IMR-90 (cell line): ENCODE measurements around the gene NAA11. TPM values are rescaled to one million over a fixed set of nuclear protein-coding genes. Genes with fewer than 3 reads are reported as not detected.

Experiments used
- ATAC-seq: fragments of 200-7000 bp; cut with Tn5 transposase; 2 replicates; pipeline ENCODE4 v1.9.1; 2020; ENCODE audit warnings: low read depth, mild to moderate bottlenecking, moderate library complexity
- BruUV-seq: library from RNA; stranded (reverse); fragments of 400-500 nt; replicated peaks from 2 replicates; lab custom pipeline; 2021; lab: Mats Ljungman, UMichigan
- CTCF ChIA-PET: fragments of 300-600 bp; formaldehyde crosslinking; extraction: SDS; loops from one replicate; lab custom pipeline; 2021; ENCODE audit warnings: antibody characterized with exemption; lab: Yijun Ruan, JAX
- POLR2A ChIA-PET: fragments of 300-600 bp; sonication (Branson Sonifier 250); formaldehyde crosslinking; loops from one replicate; lab custom pipeline; 2022; ENCODE audit warnings: antibody characterized with exemption; ENCODE audit not compliant: unreplicated experiment; lab: Charles Lee
- DNase-seq: peaks from one replicate; pipeline ENCODE4 v3.0.0; 2013
- H2AFZ ChIP-seq: replicated peaks from 2 replicates; pipeline ENCODE3; 2013; ENCODE audit warnings: low read length, mild to moderate bottlenecking; ENCODE audit not compliant: poor library complexity
- H2AK5ac ChIP-seq: 2 replicates; pipeline ENCODE4 v1.6.1; 2013; ENCODE audit warnings: low read depth, low read length, inconsistent platforms
- H2AK9ac ChIP-seq: replicated peaks from 2 replicates; pipeline ENCODE3; 2013; ENCODE audit warnings: mild to moderate bottlenecking, low read depth, low read length, moderate library complexity; ENCODE audit not compliant: poor library complexity
- H2BK120ac ChIP-seq: 2 replicates; pipeline ENCODE4 v1.6.1; 2013; ENCODE audit warnings: low read depth, low read length, inconsistent platforms
- H2BK15ac ChIP-seq: 3 replicates; pipeline ENCODE4 v1.6.1; 2013; ENCODE audit warnings: low read depth, low read length, inconsistent platforms
- H2BK20ac ChIP-seq: 2 replicates; pipeline ENCODE4 v1.6.1; 2013; ENCODE audit warnings: low read depth, mild to moderate bottlenecking, inconsistent platforms, low read length, moderate library complexity
- H2BK5ac ChIP-seq: 2 replicates; pipeline ENCODE4 v1.6.1; 2013; ENCODE audit warnings: mild to moderate bottlenecking, low read depth, low read length, inconsistent platforms; ENCODE audit not compliant: poor library complexity, severe bottlenecking
- H3K14ac ChIP-seq: replicated peaks from 2 replicates; pipeline ENCODE4 v1.6.1; 2013; ENCODE audit warnings: low read depth, low read length, inconsistent platforms
- H3K18ac ChIP-seq: 2 replicates; pipeline ENCODE4 v1.6.1; 2013; ENCODE audit warnings: low read depth, low read length, control low read depth
- H3K23ac ChIP-seq: 2 replicates; pipeline ENCODE4 v1.6.1; 2013; ENCODE audit warnings: low read depth, low read length, inconsistent platforms
- H3K27ac ChIP-seq: 2 replicates; pipeline ENCODE4 v1.5.1; 2013; ENCODE audit warnings: mild to moderate bottlenecking, control low read depth, low read length; ENCODE audit not compliant: insufficient read depth
- H3K27me3 ChIP-seq: 2 replicates; pipeline ENCODE4 v1.6.1; 2013; ENCODE audit warnings: low read length; ENCODE audit not compliant: control insufficient read depth, insufficient read depth
- H3K36me3 ChIP-seq: 2 replicates; pipeline ENCODE4 v1.6.1; 2013; ENCODE audit warnings: low read length, mixed read lengths; ENCODE audit not compliant: control insufficient read depth, insufficient read depth
- H3K4ac ChIP-seq: 2 replicates; pipeline ENCODE4 v1.6.1; 2013; ENCODE audit warnings: low read depth, low read length, inconsistent platforms
- H3K4me1 ChIP-seq: 2 replicates; pipeline ENCODE4 v1.6.1; 2013; ENCODE audit warnings: low read length, mixed read lengths; ENCODE audit not compliant: control insufficient read depth, insufficient read depth
- H3K4me2 ChIP-seq: 2 replicates; pipeline ENCODE4 v1.6.1; 2013; ENCODE audit warnings: low read depth, mild to moderate bottlenecking, control low read depth, low read length, moderate library complexity
- H3K4me3 ChIP-seq: 2 replicates; pipeline ENCODE4 v1.5.1; 2013; ENCODE audit warnings: low read depth, mild to moderate bottlenecking, control low read depth, low read length, moderate library complexity; ENCODE audit not compliant: insufficient read depth
- H3K56ac ChIP-seq: 2 replicates; pipeline ENCODE4 v1.6.1; 2013; ENCODE audit warnings: low read length, inconsistent platforms; ENCODE audit not compliant: insufficient read depth; ENCODE audit errors: extremely low read depth
- H3K79me1 ChIP-seq, 2 experiments: 2 replicates each; pipeline ENCODE4 v1.6.1; 2013; ENCODE audit warnings: low read length in 2 of 2, inconsistent platforms in 1 of 2, low read depth in 1 of 2
- H3K9ac ChIP-seq: 2 replicates; pipeline ENCODE4 v1.6.1; 2013; ENCODE audit warnings: low read depth, low read length, control low read depth
- H3K9me1 ChIP-seq: 2 replicates; pipeline ENCODE4 v1.6.1; 2013; ENCODE audit warnings: low read length, inconsistent platforms; ENCODE audit not compliant: insufficient read depth
- H3K9me3 ChIP-seq: 2 replicates; pipeline ENCODE4 v1.6.1; 2013; ENCODE audit warnings: low read length; ENCODE audit not compliant: control insufficient read depth, insufficient read depth
- H4K20me1 ChIP-seq: 2 replicates; pipeline ENCODE4 v1.6.1; 2013; ENCODE audit warnings: low read length, inconsistent platforms; ENCODE audit not compliant: insufficient read depth
- H4K5ac ChIP-seq: 2 replicates; pipeline ENCODE4 v1.6.1; 2013; ENCODE audit warnings: mild to moderate bottlenecking, low read depth, low read length, control low read depth
- H4K8ac ChIP-seq, 2 experiments: 2 replicates each; pipeline ENCODE4 v1.6.1; 2013; ENCODE audit warnings: low read depth in 2 of 2, low read length in 2 of 2, control low read depth in 1 of 2, inconsistent platforms in 1 of 2
- H4K91ac ChIP-seq: 2 replicates; pipeline ENCODE4 v1.6.1; 2013; ENCODE audit warnings: low read depth, low read length, inconsistent platforms; ENCODE audit not compliant: insufficient read depth
- BHLHE40 ChIP-seq: fragments of 150-350 bp; IDR thresholded peaks from 2 replicates; pipeline ENCODE4 v1.6.1; 2016; ENCODE audit warnings: mild to moderate bottlenecking, low read depth, low read length
- CEBPB ChIP-seq: IDR thresholded peaks from 2 replicates; pipeline ENCODE4 v1.6.1; 2012; ENCODE audit warnings: low read depth, low read length, improper control_type of control experiment
- CHD1 ChIP-seq: IDR thresholded peaks from 2 replicates; pipeline ENCODE4 v1.6.1; 2012; ENCODE audit warnings: low read depth, low read length, improper control_type of control experiment
- ELK1 ChIP-seq: fragments of 150-350 bp; IDR thresholded peaks from 2 replicates; pipeline ENCODE4 v1.6.1; 2016; ENCODE audit warnings: low read depth, mild to moderate bottlenecking, low read length, moderate library complexity, borderline replicate concordance
- FOS ChIP-seq: fragments of 150-350 bp; IDR thresholded peaks from 2 replicates; pipeline ENCODE4 v1.6.1; 2016; ENCODE audit warnings: low read depth, low read length
- MAFK ChIP-seq: IDR thresholded peaks from 2 replicates; pipeline ENCODE4 v1.6.1; 2012; ENCODE audit warnings: low read depth, low read length, improper control_type of control experiment
- MAZ ChIP-seq: IDR thresholded peaks from 2 replicates; pipeline ENCODE4 v1.6.1; 2012; ENCODE audit warnings: low read depth, mild to moderate bottlenecking, low read length, improper control_type of control experiment, moderate library complexity, borderline replicate concordance
- MXI1 ChIP-seq: IDR thresholded peaks from 2 replicates; pipeline ENCODE4 v1.6.1; 2012; ENCODE audit warnings: low read depth, mild to moderate bottlenecking, low read length, moderate library complexity, borderline replicate concordance
- NFE2L2 ChIP-seq: fragments of 150-350 bp; IDR thresholded peaks from 2 replicates; pipeline ENCODE4 v1.6.1; 2016; ENCODE audit warnings: low read depth, mild to moderate bottlenecking, low read length
- POLR2A ChIP-seq: IDR thresholded peaks from 2 replicates; pipeline ENCODE4 v1.6.1; 2012; ENCODE audit warnings: mild to moderate bottlenecking, low read depth, low read length
- RAD21 ChIP-seq: IDR thresholded peaks from 2 replicates; pipeline ENCODE4 v1.6.1; 2012; ENCODE audit warnings: low read length, improper control_type of control experiment
- RCOR1 ChIP-seq: IDR thresholded peaks from 2 replicates; pipeline ENCODE4 v1.6.1; 2012; ENCODE audit warnings: mild to moderate bottlenecking, low read length, improper control_type of control experiment; ENCODE audit not compliant: insufficient replicate concordance
- RFX5 ChIP-seq: IDR thresholded peaks from 2 replicates; pipeline ENCODE4 v1.8.0; 2012; ENCODE audit warnings: low read depth, mild to moderate bottlenecking, low read length, moderate library complexity
- SMC3 ChIP-seq: fragments of 150-350 bp; IDR thresholded peaks from 2 replicates; pipeline ENCODE4 v1.6.1; 2016; ENCODE audit warnings: low read depth, mild to moderate bottlenecking, antibody characterized with exemption, low read length, moderate library complexity
- USF2 ChIP-seq: fragments of 150-350 bp; IDR thresholded peaks from 2 replicates; pipeline ENCODE4 v1.6.1; 2017; ENCODE audit warnings: mild to moderate bottlenecking, antibody characterized with exemption, low read length, low read depth
- dilution Hi-C: fragments of 300-500 bp; cut with HindIII; formaldehyde crosslinking; loops from one replicate; pipeline ENCODE4 v1.14.3; 2018; ENCODE audit warnings: low sequenced_read_pairs; ENCODE audit not compliant: unreplicated experiment
- in situ Hi-C: fragments of 300-500 bp; cut with MboI; formaldehyde crosslinking; loops from 3 replicates; pipeline ENCODE4 v1.14.3; 2019; ENCODE audit warnings: low sequenced_read_pairs, inconsistent platforms, mixed read lengths
- intact Hi-C: fragments of 100-400 bp; cut with micrococcal nuclease; formaldehyde crosslinking; loops from 2 replicates; pipeline ENCODE4 v1.10.0; 2022
- polyA plus RNA-seq, 3 experiments: library from polyadenylated mRNA; depleted of rRNA; stranded (reverse); fragments of >200 nt; gene quantifications; 2 replicates each; pipeline ENCODE4 v1.2.3, GENCODE V29; 2012; ENCODE audit warnings: low replicate concordance in 1 of 3
- total RNA-seq: library from RNA; depleted of rRNA; stranded (reverse); fragments of >200 nt; gene quantifications from 2 replicates; pipeline ENCODE4 v1.2.3, GENCODE V29; 2012
- TF ChIP-seq, protein P1 (sequence below): conservative IDR thresholded peaks from 2 replicates; pipeline ENCODE4 v1.5.1; 2012; ENCODE audit warnings: mild to moderate bottlenecking, low read depth, low read length, improper control_type of control experiment

The NAA11 gene
- total and polyA plus RNA-seq, 2 of the 4 experiments (the other 2 are of a cell fraction) = not detected

GRCh38 chr4:79287718-79288117 lies 38.1 kb downstream of the NAA11 start:
- no peaks in the 10 kb centered on the region for H3K4me1 ChIP-seq
- H2BK120ac ChIP-seq = no peak overlapping the region
- no peak overlapping the region for H3K4ac ChIP-seq
- no peak overlapping the region for H4K8ac ChIP-seq
- no peaks in the 10 kb centered on the region for H3K27me3 ChIP-seq
- H3K27ac ChIP-seq = no peak overlapping the region
- H4K91ac ChIP-seq = no peak overlapping the region
- no TSS peak for BruUV-seq
- no peak overlapping the region for H2BK5ac ChIP-seq
- TF ChIP-seq RFX5 (no peak), RAD21 (no peak), MXI1 (no peak), POLR2A (no peak), MAZ (no peak), CEBPB (no peak), SMC3 (no peak), FOS (no peak), USF2 (no peak), BHLHE40 (no peak), NFE2L2 (no peak), RCOR1 (no peak), MAFK (no peak), CHD1 (no peak), ELK1 (no peak)
- TF ChIP-seq, protein P1, sequence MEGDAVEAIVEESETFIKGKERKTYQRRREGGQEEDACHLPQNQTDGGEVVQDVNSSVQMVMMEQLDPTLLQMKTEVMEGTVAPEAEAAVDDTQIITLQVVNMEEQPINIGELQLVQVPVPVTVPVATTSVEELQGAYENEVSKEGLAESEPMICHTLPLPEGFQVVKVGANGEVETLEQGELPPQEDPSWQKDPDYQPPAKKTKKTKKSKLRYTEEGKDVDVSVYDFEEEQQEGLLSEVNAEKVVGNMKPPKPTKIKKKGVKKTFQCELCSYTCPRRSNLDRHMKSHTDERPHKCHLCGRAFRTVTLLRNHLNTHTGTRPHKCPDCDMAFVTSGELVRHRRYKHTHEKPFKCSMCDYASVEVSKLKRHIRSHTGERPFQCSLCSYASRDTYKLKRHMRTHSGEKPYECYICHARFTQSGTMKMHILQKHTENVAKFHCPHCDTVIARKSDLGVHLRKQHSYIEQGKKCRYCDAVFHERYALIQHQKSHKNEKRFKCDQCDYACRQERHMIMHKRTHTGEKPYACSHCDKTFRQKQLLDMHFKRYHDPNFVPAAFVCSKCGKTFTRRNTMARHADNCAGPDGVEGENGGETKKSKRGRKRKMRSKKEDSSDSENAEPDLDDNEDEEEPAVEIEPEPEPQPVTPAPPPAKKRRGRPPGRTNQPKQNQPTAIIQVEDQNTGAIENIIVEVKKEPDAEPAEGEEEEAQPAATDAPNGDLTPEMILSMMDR = no peak
- no peak overlapping the region for H2AFZ ChIP-seq
- no peak overlapping the region for H2BK20ac ChIP-seq
- no peak overlapping the region for H2BK15ac ChIP-seq
- DNase-seq (no peak), ATAC-seq (no peak)
- H3K56ac ChIP-seq = no peak overlapping the region
- H3K18ac ChIP-seq = no peak overlapping the region
- no peak overlapping the region for H3K14ac ChIP-seq
- H3K23ac ChIP-seq = no peak overlapping the region
- dilution Hi-C loops = no loop called here
- in situ Hi-C loops = no loop called here
- H2AK5ac ChIP-seq = no peak overlapping the region
- H3K9ac ChIP-seq = no peak overlapping the region
- intact Hi-C loops = no loop called here
- H3K9me1 ChIP-seq = no peaks in the 10 kb centered on the region
- no peaks in the 10 kb centered on the region for H3K9me3 ChIP-seq
- ChIA-PET POLR2A (no interaction called here), CTCF (no interaction called here)
- no peak overlapping the region for H3K4me3 ChIP-seq
- H3K4me2 ChIP-seq = no peak overlapping the region
- H4K5ac ChIP-seq = no peak overlapping the region
- no peaks in the 10 kb centered on the region for H4K20me1 ChIP-seq
- H2AK9ac ChIP-seq = no peak overlapping the region
- H3K36me3 ChIP-seq = no peaks in the 10 kb centered on the region
- H3K79me1 ChIP-seq = no peaks in the 10 kb centered on the region
